NCI-H146 treated with DMSO at 0.1 percent for 48 hours (cell line): ENCODE measurements around the gene EHD4.

ENCODE experiments used
- DNase-seq: peaks from one replicate; lab custom pipeline; 2025; ENCODE audit not compliant: unreplicated experiment; lab: John Stamatoyannopoulos, UW

Gene EHD4

DNA sequence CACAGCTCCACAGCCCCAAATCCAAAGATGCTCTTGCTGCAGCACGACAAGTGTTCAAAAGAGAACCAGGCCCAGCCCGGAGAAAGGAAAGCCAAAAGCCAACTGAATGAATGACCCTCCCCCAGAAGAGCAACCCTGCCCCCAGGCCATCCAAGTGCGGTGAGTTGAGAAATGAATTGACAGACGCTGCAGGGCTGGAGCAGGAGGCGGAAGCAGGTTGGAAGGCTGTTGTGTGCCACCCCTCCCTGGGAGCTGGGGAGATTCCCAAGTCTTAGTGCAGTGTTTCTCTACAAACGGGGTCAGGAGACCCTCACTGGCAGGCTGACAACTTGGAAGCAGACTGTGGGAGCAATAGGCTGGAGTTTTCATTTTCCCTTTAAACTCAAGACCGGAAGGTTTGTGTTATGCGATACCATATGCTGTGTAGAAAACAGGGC, 75.0 kb downstream of the EHD4 start:
- no peak for DNase-seq

DNA sequence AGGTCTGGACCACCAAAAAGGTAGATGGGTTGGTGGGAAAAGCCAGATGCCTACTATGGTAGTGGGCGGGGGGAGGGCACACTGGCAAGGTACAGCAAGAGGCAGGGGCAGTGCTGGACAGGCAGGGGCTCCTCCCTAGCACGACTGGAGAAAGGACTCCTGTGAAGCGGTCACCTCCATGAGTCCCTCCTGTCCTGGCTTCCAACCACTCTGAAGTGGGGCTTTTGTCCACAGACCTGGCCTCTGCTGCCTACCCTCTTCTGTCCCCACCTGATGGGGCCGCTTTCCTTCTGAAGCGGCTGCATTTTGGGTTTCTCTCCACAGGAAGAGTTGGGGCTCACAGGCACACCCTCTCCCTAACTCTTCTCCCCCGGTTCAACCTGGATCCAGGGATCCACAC, 75.8 kb downstream of the EHD4 start:
- no peak for DNase-seq

DNA sequence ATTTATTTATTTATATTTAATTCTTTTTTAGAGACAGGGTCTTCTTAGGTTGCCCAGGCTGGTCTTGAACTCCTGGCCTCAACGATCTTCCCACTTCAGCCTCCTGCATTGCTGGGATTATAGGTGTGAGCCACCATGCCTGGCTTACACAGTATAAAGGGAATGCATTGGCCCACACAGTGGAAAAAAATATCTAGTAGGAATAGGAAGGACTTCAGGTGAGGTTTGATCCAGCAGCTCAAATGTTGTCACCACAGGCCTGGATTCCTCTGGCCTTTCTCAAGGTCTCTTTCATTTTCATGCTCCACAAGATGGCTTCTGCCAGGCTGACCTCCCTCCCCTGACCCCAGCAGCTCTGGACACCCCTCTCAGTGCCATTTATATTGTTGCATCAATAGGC, 76.4 kb downstream of the EHD4 start:
- no peak for DNase-seq

DNA sequence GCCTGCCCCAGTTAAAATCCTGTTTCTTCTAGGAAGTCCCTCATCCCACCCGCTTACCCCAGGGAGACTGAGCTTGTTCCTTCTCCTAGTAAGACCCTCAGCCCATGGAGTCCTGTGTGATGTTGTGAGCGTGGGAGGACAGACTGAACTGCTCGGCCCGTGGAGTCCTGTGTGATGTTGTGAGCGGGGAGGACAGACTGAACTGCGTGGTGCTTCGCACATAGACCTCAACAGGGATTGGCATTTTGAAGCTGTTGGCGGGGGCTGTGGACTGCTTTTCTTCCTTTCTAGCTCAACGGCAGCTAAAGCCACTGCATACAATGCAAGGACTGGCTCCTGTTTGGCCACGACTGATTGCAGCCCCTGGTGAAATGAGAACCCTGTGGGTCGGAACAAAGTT, 76.9 kb downstream of the EHD4 start:
- DNase-seq = no peak

DNA sequence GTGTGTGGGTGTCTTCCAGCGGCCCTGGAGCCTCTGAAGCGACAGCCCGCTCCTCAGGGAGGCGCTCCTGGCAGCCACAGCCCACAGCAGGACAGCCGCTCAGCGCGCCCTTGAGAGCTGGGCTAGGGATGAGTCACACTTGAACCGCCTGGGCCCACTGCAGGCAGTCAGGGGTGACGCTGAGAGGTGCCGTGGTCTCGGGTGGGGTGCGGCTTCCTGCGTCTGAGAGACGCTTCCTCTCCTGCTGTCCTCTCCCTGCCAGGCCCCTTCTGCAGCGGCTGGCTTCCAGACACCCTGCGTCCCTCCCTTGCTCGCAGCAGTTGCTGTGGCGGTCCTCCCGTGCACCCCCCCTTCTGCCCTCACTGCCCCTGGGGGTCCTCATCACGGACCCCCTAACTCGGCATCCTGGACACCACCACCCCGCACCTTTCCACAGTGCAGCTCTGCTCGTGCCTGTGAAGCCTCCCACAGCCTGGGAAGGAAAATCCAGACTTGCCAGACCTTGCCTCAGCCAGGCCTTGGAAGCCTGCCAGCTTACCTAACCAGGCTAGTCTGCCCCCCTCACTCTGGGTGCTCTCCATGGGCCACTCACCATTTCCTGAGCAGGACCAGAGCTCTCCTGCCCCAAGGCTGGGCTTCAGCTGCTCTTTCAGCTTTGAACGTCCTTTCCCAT, 77.4 kb downstream of the EHD4 start:
- no peak for DNase-seq

DNA sequence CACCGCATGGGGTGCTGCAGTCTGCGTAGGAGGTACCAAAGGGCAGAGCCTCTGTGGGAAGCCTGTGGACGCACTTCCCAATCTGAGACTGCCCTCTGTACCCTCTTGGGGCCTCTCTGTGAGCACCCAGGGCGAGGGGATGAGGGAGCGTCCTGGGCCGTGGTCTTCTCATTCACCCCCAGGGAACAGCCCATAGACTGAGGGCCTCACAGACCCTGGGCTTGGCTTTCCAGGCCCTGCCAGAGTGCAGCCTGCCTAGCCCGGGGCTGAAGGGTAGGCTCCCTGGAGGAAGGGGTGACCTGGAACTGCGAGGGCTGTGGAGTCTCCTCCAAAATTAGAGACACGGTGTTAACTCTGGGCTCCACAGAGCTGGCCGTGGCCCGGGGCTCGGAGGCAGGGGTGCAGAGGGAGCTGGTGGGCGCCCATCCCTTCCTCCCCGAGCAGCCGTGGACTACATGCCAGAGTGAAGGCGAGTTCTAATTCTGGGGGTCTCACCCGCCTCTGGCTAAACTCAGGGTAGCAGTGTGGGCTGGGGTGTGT, 78.0 kb downstream of the EHD4 start:
- no peak for DNase-seq

DNA sequence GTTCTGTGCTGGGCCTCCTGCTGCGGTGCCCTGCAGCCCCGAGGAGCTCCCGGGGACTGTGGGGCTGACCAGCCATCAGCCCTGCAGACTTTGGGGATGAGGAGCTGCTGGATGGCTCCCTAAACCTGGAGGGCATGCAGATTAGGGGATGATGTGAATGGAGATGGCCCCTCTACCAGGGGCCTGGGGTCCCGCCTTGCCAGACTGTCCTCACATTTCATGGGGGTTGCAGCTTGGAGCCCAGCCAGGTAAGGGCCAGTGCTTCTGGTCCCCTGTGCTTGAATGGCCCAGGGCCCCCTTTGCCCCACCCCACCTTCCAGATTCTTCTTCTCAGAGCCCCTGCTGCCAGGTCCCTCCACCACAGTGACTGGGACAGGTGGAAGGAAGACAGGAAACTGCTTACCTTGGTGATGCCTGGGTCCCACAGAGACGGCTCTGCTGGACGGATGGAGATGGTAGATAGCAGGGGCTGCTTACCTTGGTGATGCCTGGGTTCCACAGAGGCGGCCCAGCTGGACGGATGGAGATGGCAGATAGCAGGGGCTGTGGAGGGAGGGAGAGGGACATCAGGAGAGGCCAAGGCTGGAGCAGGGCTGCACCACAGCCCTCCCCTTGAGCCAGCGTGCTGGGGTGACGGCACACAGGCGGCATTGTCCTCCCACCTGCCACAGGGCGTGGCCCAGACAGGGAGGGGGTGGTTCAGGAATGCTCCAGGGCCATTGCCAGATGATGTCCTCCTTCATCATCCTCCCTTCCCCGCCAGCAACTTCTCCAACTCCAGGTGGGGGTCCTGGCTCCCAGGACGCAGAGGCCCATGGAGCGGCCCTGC, 78.7 kb downstream of the EHD4 start, which contains the start of gene SPTBN5:
Gene SPTBN5 (minus strand): TSS at position 632 of the 829 bp plus-strand sequence. CDS start 556 bp downstream, at position 76.
- no peak for DNase-seq

DNA sequence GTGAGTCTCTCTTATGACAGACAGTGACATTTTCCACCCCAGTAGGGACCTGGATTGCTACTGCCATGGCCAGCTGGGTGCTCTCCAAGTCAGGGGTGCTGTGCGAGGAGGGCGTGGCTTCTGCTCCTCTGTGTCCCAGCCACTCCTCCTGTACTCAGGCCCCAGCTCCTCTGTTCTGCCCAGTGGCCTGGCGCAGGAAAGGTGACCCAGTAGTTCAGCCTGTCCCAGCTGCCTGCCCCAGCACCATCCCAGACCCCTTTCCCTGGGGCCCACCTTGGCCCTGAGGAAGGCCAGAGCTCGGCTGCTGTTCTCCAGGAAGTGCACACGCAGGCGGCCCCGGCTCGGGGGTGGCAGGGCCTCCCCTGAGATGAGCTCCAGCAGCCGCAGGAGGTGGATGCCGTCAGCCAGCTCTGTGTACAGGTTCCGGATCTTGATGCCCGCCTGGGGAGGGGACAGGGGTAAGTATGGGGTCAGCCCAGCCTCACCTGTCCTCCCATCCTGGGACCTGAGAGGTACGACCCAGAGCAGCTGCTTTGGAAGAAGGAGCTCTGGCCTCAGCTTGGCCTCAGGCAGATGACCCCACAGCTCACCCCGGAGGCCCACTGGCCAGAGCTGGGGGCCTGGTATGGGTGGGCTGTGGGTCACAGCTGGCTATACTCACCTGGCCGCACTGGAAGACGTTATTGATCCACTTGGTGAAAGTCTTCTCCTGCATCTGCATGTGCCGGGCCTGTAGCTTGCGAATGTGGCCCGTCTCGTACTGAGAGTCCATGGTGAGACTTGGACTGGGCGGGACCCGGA, 79.5 kb downstream of the EHD4 start:
- DNase-seq = no peak

DNA sequence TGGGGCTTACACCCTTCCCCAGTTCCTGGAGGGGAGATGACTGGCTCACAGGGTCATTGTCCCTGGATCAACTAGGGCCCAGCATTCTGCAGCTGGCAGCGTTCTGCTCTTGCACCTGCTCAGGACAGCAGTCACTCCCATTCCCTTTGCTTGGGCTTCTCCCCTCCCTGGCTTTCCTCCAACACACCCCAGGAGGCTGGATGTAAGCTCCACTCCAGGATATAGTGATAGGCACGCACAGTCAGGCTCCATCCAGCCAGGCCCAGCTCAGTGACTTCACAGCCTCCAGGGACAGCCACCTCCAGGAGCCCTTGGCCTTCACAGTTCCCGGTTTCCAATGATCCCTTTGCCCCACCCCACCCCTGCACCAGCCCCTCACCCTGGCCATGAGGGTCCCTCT, 80.4 kb downstream of the EHD4 start:
- peak; percentile 83 for DNase-seq

DNA sequence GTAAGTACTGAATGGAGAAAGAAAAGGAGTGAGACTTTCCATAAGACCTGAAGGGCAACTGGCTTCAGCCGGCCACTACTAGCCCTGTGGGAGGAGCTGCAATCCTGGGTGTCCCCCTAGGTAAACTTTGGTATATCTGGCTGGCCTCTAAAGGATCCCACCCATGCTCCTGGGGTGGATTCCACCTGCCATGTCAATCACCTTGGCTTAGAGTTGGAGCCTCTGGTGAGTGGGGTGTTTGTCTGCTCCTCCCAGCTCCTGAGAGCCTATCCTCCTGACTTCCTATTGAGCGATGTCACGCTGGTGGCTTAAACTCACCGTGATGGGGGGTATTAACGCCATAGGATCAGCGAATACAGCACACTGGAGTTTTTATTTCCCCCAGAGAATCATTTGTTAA, 81.1 kb downstream of the EHD4 start:
- DNase-seq = peak; percentile 33

DNA sequence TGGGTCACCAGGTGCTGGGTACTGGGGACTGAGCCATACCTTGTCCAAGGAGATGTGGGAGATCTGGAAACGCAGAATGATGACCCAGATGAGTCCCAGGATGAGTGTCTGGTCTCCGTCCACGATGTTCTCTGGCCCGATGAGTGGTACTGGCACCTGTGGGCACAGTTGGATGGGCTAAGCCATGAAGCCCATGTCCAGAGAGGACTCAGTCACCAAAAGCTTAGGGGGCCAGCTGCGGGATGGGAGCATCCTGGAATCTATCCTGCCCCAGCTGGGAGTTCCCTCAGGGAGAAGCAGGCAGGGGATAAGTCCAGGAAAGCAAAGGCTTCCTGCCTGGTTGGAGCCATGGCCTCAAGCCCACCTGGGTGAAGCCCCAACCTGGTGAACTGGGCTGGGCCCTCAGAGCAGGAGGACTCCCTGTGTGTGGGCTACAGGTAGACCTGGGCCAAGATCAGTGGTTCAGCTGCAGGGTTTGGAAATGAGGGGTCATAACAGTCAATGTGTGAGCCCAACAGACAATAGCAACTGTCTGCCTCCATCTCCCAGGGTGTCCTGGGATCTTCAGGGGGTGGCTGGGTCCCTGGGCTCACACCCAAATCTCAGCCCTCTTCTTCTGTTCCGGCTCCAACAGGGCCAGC, 82.2 kb downstream of the EHD4 start:
- no peak for DNase-seq

DNA sequence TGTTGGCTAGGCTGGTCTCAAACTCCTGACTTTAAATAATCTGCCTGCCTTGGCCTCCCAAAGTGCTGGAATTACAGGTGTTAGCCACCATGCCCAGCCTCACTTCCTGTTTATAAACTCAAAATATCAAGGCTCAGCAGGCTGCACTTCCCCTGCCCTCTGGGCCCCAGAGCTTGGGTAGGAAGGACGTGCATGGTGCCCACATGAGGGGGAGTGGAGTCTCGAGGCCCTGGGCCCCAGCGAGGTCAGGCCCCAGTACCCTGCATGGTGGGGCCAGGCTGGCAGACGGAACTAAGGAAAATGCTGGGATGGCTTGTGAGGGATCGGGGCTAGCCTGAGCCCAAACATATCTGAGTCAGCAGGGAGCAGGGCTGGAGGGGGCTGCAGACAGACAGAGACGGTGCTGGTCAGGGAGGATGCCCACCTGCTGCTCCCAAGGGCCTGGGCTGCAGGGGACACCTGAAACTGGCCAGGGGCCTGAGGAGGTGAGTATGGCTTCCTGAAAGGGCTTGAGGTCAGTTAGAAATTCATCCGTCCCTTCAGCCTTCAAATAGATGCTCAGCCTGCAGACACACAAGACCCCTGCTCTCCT, 83.6 kb downstream of the EHD4 start:
- no peak for DNase-seq

DNA sequence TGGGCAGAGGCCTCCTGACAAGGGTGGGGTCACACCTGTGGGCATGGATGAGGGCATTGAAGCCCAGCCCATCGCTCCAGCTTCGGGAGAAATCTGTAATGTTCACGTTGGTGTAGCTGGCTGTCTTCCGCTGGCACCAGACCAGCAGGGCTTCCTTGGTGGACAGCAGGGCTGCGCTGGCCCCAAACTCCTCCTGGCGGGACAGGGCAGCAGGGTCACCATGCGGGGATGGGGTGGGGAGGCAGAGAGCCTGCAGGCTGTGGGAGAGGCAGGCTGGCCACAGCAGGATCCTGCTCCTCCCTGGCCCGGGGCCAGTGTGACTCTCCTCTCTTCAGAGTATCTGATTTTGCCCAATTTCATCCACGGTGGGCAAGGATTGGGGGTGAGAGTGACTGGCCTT, 84.5 kb downstream of the EHD4 start:
- DNase-seq = no peak

DNA sequence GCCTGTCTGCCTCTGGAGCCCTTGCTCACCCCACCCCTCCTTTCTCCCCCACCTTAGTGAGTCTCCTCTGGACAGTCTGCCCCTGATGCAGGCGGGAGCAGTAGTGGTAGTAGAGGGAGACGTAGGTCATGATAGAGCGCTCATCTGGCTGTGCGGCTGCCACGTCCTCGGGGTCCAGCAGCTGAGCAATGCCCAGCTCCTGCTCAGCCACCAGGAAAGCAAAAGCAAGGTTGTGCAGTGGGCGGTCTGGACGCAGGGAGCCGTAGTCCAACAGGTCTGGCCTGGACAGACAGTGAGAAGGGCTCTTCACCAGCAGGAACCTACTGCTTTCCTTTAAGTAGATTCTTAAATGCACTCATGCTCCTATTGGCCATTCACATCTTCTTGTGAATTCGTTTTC, 85.2 kb downstream of the EHD4 start:
- DNase-seq = no peak

DNA sequence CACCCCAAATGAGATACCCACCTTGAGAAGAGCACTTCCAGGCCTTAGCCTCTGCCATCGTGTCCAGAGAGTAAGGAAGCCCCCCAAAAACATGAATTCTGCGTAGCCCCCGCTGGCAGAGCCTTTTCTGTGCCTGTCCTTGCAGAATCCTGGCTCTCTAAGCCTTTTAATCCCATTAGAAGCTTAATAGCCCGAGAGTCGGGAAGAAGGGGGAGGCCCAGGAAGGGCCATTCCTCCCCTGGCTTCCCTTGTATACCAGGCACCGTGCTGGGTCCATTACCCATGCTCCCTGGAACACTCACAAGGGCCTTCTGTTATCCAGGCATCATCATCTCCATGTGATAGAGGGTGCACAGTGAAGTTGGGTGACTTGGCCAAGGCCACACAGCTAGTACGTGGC, 85.6 kb downstream of the EHD4 start:
- DNase-seq = no peak

DNA sequence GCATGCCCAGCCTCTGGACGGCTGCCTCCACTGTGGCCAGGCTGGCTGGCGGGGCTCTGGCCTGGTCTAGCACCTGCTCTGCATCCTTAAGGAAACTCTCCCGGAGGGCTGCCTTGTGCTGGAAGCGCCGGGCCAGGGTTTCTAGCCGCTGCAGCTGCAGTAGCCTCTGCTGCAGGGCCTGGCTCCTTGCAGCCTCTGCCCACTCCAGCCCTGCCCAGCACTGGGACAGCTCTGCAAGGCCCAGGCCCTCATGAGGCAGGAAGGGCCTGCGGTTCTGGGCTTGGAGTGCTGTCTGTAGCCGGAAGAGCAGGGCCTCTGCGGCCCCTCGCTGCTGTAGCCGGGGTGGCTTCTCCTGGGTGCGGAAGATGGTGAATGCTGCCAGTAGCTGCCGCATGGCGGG, 86.5 kb downstream of the EHD4 start:
- DNase-seq = no peak

DNA sequence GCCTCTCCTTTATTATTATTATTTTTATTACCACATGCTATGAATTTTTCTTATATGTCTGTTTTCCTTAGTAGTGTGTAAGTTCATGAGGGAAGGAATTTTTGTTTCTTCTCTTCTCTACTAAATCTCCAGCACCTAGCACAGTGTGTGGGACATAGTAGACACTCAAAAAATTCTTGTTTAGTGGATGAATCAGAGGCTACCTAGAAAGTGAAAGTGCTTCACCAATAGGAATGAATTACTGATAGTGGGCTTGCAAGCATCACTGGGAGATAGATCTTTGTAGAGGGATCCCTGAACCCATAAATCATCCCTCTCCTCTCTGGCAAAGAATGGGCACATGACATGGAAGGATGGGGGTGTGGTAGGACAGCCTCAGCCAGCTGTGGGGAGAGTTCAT, 87.0 kb downstream of the EHD4 start:
- no peak for DNase-seq

DNA sequence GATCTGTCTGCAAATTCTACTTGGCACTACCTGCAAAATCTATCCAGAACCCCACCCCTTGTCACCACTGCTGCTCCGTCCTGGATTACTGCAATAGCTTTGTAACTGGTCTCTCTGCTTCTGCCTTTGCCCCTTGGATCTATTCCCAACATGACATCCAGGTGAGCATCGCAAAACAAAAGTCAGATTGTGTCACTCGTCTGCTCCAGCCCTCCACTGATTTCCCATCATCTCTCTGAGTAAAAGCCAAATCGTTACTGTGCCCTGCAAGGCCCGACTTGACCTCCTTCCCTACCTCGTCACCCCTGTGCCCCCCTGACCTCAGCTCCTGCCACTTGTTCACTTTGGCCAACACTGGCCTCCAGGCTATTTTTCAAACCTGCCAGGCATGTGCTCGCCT, 87.9 kb downstream of the EHD4 start:
- DNase-seq = no peak

DNA sequence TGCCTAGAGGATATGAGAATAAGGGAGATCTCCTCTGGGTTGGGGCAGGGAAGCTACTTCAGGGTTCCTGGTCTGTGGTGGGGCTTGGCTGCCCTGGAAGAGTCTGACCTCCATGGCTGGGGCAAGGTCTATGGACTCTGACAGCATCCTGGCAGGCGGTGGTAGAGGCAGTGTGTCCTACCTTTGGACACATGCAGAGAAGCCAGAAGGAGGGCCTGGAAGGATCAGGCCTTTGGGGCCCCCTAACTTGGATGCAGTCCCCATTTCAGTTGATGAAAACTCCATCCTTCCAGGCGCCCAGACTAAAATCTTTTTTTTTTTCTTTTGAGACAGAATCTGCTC, 88.9 kb downstream of the EHD4 start:
- no peak for DNase-seq

DNA sequence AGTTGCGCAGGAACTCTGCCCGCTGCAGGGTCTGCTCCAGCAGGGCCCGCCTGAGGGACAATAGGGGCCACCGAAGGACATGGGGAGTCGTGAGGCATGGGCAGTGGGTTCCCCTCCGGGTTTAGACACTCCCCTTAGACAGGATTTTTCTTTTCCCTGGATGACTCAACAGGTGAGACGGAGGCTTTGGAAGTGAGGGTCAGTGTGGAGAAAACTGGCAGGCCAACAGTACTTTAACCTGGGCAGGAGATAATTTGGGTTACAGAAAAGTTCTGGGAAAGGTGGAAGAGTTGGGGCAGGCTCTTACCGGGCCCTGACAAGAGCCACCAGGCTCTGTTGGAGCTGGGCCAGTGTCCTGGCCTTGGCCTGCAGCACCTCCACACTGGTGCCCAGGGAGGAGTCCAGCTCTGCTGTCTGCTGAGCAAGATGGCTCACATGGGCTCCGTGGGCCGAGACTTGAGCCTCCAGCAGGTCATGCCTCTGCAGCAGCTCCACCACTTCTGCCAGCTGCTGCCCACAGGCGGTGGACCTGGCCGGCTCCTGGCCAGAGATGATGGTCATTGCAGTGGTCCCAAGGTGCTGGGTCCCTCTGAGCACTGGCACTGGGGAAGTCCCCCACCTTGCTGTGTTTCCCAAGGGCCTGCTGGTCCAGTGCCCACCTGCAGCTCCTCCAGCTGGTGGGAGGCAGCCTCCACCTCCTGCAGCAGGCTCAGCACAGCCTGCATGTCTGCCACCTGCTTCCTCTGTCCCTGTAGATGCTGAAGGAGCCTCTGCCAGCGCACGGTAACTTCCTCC, 89.5 kb downstream of the EHD4 start:
- DNase-seq = no peak
